Glutamatergic neuron (in vitro differentiated cells): ENCODE data around the gene DRP2. TPM values are rescaled to one million over a fixed set of nuclear protein-coding genes. Genes with fewer than 3 reads are reported as not detected.
A peak's percentile ranks its signal among the peaks of the same experiment; 100 is the strongest.

Experiments
- DNase-seq: peaks from one replicate; pipeline ENCODE4 v3.0.0; 2022
- H3K27ac Mint-ChIP-seq: one replicate; pipeline ENCODE4 v1.8.0; 2020; ENCODE audit warnings: mild to moderate bottlenecking, mixed read lengths, inconsistent platforms; ENCODE audit not compliant: unreplicated experiment
- H3K27me3 Mint-ChIP-seq: one replicate; pipeline ENCODE4 v1.8.0; 2020; ENCODE audit warnings: mild to moderate bottlenecking, moderate library complexity, mixed read lengths, inconsistent platforms; ENCODE audit not compliant: unreplicated experiment
- H3K36me3 Mint-ChIP-seq: one replicate; pipeline ENCODE4 v1.8.0; 2020; ENCODE audit warnings: mild to moderate bottlenecking, mixed read lengths, inconsistent platforms; ENCODE audit not compliant: unreplicated experiment
- H3K4me1 Mint-ChIP-seq: one replicate; pipeline ENCODE4 v1.8.0; 2020; ENCODE audit warnings: mild to moderate bottlenecking, low read depth, mixed read lengths, inconsistent platforms; ENCODE audit not compliant: unreplicated experiment
- H3K4me3 Mint-ChIP-seq: one replicate; pipeline ENCODE4 v1.8.0; 2020; ENCODE audit warnings: mild to moderate bottlenecking, mixed read lengths, inconsistent platforms; ENCODE audit not compliant: unreplicated experiment
- H3K9me3 Mint-ChIP-seq: one replicate; pipeline ENCODE4 v1.8.0; 2020; ENCODE audit warnings: mild to moderate bottlenecking, moderate library complexity, mixed read lengths, inconsistent platforms; ENCODE audit not compliant: unreplicated experiment
- total RNA-seq: library from RNA; stranded (reverse); fragmentation: NEBNext Ultra II Directional; extraction: Animal tissue kit (Norgen Biotek cat#: 25700); gene quantifications from one replicate; pipeline ENCODE4 v1.2.1, GENCODE V29; 2021; ENCODE audit not compliant: unreplicated experiment
- TF ChIP-seq, protein P1 (sequence below): fragments of 200-600 bp; sonication (generic); IDR thresholded peaks from one replicate; pipeline ENCODE4 v1.5.0; 2021; ENCODE audit not compliant: partially characterized antibody, unreplicated experiment

DRP2 gene
- total RNA-seq, 1 donor from 2014 or later = 0.51 TPM

GRCh38 chrX:101190736-101191135, 28.9 kb upstream of the DRP2 start:
- peak overlapping the region; percentile 25 for H3K4me3 Mint-ChIP-seq
- H3K27me3 Mint-ChIP-seq = no peaks in the 10 kb centered on the region

DNA sequence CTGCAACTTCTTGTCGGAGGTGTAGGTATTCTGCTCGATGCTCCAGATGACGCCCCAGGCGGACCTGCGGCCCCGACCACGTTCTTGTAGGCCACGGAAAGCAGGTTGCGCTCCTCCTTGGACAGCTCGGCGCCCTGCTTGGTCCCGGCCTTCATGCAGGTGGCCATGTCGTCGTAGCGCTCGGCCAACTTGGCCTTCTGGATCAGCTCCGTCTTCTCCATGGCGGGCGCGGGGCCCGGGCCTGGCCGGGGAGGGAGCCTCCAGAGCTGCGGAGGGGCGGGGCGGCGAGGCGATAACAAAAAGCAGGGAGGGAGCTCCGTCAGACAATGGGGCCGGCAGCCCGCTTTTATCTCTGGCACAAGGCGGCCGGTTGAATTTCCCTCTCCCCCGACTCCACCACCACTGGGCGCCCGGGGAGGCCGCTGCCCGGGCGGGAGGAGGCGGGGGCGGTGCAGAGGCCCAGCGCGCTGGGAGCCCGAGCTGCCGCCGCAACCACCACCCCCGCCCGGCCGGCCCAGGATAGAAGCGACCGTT, 28.3 kb upstream of the DRP2 start:
- no peaks in the 10 kb centered on the region for H3K4me1 Mint-ChIP-seq
- no peaks in the 10 kb centered on the region for H3K27me3 Mint-ChIP-seq
- no peak overlapping the region for H3K27ac Mint-ChIP-seq
- DNase-seq = peak; percentile 34
- H3K9me3 Mint-ChIP-seq = no peaks in the 10 kb centered on the region
- peak overlapping the region; percentile 74 for H3K4me3 Mint-ChIP-seq
- TF ChIP-seq, protein P1, sequence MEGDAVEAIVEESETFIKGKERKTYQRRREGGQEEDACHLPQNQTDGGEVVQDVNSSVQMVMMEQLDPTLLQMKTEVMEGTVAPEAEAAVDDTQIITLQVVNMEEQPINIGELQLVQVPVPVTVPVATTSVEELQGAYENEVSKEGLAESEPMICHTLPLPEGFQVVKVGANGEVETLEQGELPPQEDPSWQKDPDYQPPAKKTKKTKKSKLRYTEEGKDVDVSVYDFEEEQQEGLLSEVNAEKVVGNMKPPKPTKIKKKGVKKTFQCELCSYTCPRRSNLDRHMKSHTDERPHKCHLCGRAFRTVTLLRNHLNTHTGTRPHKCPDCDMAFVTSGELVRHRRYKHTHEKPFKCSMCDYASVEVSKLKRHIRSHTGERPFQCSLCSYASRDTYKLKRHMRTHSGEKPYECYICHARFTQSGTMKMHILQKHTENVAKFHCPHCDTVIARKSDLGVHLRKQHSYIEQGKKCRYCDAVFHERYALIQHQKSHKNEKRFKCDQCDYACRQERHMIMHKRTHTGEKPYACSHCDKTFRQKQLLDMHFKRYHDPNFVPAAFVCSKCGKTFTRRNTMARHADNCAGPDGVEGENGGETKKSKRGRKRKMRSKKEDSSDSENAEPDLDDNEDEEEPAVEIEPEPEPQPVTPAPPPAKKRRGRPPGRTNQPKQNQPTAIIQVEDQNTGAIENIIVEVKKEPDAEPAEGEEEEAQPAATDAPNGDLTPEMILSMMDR = no peak
- no peaks in the 10 kb centered on the region for H3K36me3 Mint-ChIP-seq

More at GRCh38 chrX:101190736-101191135, 28.9 kb upstream of the DRP2 start:
- Mint-ChIP-seq H3K36me3 (no peaks in the 10 kb centered on the region), H3K27ac (no peak overlapping the region), H3K4me1 (no peaks in the 10 kb centered on the region), H3K9me3 (no peaks in the 10 kb centered on the region)
- no peak for DNase-seq
- TF ChIP-seq, protein P1 = no peak

GRCh38 chrX:101195442-101196173, 24.0 kb upstream of the DRP2 start:
- no peak for DNase-seq
- TF ChIP-seq, protein P1 = no peak
- no peak overlapping the region for H3K4me3 Mint-ChIP-seq
- H3K27me3 Mint-ChIP-seq = peaks cover 2% of the 10 kb centered on the region
- no peak overlapping the region for H3K27ac Mint-ChIP-seq
- no peaks in the 10 kb centered on the region for H3K36me3 Mint-ChIP-seq
- H3K9me3 Mint-ChIP-seq = no peaks in the 10 kb centered on the region
- no peaks in the 10 kb centered on the region for H3K4me1 Mint-ChIP-seq

DNA sequence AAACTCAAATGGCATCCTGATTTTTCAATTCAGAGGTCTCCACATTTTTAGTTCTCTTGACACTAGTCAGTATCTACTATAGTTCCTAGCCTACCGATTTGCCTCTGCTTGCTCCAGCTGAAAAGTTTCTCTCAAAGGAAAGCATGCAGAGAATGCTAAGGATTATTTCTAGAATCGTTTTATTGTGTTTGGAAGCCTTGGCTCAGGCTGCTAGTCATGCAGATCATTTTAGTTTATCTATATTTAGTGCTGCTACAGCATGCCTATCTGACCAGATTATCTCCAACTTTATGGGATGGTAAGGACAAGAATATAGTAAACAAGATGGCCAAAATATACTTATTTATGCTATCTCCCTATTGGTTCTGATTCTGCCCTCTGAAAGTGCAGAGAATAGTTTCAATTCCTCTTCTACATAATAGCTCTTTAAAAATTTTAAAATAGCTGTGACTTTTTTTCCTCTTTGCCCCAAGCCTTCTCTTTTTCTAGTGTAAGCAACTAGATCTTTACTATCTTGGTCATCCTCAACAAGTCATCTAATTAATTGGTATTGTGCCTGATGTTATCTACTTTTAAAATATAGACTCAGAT, 15.7 kb upstream of the DRP2 start:
- Mint-ChIP-seq H3K9me3 (no peaks in the 10 kb centered on the region), H3K4me1 (no peaks in the 10 kb centered on the region), H3K36me3 (no peaks in the 10 kb centered on the region), H3K4me3 (no peak overlapping the region), H3K27ac (no peak overlapping the region), H3K27me3 (peaks cover 2% of the 10 kb centered on the region)
- DNase-seq = no peak
- TF ChIP-seq, protein P1 = no peak

DNA sequence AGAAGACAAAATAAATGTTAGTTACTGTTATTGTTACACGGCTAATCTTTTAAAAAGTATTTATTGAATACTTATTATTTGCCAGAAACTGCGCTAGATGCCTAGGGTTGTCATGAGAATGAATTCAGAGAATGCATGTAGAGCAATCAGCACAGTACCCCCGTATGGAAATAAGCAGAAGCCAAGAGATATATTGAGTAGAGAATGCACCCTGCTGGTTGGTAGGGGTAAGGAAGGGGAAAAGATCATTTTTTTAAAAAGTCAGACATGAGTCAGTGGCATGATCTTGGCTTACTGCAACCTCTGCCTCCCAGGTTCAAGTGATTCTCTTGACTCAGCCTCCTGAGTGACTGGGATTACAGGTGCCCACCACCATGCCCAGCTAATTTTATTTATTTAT, 13.1 kb upstream of the DRP2 start:
- no peak for DNase-seq

More for the DNA sequence above, 13.1 kb upstream of the DRP2 start:
- Mint-ChIP-seq H3K4me1 (no peaks in the 10 kb centered on the region), H3K4me3 (no peak overlapping the region), H3K36me3 (no peaks in the 10 kb centered on the region), H3K9me3 (no peaks in the 10 kb centered on the region), H3K27me3 (no peaks in the 10 kb centered on the region), H3K27ac (no peak overlapping the region)
- TF ChIP-seq, protein P1 = no peak
